ENCODE measurements around the gene PTX4.

Gene PTX4

DNA sequence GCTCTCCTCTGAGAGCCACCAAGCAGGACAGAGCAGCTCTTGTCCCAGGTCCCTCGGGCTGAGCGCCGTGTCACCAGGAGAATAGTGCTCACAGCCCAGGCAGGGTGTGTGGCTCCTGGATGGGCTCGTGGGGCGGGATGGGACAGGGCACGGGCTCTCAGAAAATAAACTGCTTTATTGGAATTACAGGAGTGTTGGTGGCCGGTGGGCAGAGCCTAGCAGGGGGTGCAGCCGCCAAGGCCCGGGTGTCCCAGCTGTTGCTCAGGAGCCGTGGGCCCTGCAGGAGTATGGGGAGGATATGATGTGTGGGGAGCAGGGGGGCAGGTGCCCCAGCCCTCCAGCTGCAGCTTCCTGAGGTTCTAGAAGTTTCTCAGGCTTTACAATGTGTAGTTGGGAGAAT is 21.5 kb upstream of the PTX4 start:
- no peak for DNase-seq (ENCODE audit: low read depth)
- TF ChIP-seq, protein P1, sequence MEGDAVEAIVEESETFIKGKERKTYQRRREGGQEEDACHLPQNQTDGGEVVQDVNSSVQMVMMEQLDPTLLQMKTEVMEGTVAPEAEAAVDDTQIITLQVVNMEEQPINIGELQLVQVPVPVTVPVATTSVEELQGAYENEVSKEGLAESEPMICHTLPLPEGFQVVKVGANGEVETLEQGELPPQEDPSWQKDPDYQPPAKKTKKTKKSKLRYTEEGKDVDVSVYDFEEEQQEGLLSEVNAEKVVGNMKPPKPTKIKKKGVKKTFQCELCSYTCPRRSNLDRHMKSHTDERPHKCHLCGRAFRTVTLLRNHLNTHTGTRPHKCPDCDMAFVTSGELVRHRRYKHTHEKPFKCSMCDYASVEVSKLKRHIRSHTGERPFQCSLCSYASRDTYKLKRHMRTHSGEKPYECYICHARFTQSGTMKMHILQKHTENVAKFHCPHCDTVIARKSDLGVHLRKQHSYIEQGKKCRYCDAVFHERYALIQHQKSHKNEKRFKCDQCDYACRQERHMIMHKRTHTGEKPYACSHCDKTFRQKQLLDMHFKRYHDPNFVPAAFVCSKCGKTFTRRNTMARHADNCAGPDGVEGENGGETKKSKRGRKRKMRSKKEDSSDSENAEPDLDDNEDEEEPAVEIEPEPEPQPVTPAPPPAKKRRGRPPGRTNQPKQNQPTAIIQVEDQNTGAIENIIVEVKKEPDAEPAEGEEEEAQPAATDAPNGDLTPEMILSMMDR (conservative IDR thresholded peaks at IDR 0.05; ENCODE audit: low read length): no peak
- H3K4me3 ChIP-seq (ENCODE audit: low read length): no peak overlapping the region

DNA sequence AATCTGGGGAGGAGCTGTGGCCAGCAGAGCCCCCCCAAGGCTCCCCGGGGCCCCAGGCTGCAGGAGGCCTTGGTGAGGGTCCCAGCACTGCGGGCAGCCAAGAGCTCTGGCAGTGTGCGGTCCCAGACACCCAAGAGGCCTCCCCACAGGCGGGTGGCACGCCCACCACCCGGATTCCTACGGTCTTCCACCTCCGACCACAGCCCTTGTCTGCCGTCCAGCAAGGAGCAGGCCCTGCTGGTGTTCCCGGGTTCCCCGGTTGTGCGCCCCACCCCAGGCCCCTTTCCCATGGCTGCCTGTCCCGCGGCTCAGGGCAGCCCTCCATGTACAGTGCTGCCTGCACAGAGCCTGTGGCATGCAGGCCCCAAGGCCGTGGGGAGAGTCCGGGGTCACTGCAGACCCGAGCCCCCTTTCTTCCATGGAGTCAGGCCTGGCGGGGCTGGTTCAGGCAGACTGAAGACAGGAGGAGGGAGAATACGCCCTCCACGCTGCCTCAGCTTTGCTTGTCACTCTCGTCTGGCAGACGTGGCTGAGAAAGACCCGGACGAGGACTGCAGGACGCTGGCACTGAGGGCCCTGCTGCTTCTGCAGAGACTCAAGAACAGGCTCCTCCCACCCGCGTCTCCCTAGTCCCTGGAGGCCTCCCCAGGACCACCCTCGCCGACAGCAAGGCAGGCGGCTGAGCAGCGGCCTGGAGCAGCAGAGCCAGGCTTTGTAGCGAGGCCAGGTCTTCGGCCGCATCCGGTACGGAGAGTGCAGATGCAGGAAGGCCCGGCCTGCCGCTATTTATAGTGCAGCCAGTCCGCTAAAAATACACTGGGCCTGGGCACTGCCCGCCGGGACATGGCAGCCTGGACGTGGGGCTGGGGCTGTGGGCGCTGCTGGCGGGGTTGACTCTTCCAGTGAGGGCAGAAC is 20.8 kb upstream of the PTX4 start:
- DNase-seq (ENCODE audit: low read depth): no peak
- no peak overlapping the region for H3K4me3 ChIP-seq (ENCODE audit: low read length)
- TF ChIP-seq, protein P1 (conservative IDR thresholded peaks at IDR 0.05; ENCODE audit: low read length): no peak

DNA sequence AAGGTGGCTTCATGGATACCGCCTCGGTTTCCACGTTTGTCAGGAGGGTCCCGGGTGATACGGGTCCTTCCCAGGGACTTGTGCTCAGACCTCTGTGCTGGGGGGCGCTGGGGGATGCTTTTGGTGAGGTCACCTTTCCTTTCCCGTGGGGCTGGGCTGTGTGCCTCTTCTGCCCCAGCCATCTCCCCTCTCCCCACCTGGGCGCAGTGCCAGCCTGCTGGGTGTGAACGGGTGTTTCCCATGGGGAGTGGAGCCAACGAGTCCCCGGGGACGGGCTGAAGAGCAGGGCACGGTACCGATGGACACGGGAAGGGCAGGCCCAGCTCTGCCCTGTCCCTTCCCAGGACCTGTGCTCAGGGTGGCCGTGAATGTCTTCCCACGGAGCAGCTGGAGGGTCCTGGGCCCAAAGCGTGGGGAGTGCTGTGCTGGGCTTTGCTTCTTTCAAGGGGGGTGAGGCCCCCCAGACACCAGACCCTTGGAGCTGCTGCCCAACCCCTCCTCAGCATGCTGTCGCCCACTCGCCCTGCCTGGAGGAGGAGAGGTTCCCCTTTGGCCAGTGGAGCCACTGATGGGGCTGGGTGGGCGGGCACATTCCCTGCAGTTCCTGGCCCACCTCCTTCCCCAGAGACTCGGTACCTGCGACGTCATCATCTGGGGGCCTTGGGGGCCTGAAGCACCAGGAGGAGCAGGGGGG is 19.9 kb upstream of the PTX4 start:
- no peak overlapping the region for H3K4me3 ChIP-seq (ENCODE audit: low read length)
- DNase-seq (ENCODE audit: low read depth): no peak
- TF ChIP-seq, protein P1 (conservative IDR thresholded peaks at IDR 0.05; ENCODE audit: low read length): no peak

DNA sequence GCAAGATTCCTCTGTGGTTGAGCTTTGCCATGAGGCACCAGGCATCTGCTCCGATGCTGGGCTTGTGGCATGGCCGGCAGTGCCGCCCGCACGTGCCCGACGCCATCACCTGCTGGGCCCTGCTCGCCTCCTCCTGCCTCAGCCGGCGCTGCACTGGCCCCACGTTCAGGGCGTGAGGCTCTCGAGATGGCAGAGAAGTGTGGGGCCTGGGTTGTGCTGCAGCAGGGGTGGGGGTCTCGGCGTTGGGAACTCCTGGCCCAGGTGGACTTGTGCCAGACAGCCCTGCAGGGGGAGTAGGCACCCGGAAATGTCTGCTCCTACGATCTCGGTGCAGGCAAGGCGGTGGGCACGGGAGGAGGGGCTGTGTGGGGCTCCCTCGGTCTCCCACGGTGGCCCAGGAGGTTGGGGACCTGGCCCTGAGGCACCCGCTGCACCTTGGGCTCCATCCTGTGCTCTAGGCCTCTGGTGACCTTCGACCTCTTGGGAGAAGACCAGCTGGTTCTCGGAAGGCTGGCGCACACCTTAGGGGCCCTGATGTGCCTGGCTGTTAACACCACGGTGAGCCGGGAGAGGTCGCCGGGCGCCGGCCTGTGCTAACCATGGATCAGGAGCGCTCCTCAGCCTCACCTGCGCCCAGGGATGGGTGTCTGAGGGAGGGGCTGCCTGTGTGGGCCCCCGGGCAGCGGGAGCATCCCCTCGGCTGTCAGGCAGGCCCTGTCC is 17.9 kb upstream of the PTX4 start:
- H3K4me3 ChIP-seq (ENCODE audit: low read length): no peak overlapping the region
- TF ChIP-seq, protein P1 (conservative IDR thresholded peaks at IDR 0.05; ENCODE audit: low read length): no peak
- no peak for DNase-seq (ENCODE audit: low read depth)

DNA sequence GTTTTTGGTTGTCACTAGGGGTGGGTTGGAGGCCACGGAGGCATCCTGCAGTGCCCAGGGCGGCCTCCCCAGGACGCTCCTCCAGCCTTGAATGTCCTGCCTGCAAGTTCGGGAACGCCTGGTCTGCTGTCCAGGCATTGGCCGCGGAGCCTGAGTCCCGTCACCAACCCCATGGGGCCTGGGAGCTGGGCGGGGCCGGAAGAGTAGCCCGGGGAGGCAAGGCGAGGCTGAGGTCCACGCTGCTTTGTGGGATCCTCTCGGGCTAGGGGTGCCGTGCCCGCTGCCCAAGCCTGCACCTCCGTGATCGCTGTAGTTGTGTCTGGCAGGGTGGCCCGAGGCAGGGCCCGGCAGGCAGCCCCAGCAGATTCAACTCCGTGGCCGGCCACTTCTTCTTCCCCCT is 17.2 kb upstream of the PTX4 start:
- no peak overlapping the region for H3K4me3 ChIP-seq (ENCODE audit: low read length)
- DNase-seq (ENCODE audit: low read depth): no peak
- TF ChIP-seq, protein P1 (conservative IDR thresholded peaks at IDR 0.05; ENCODE audit: low read length): no peak

DNA sequence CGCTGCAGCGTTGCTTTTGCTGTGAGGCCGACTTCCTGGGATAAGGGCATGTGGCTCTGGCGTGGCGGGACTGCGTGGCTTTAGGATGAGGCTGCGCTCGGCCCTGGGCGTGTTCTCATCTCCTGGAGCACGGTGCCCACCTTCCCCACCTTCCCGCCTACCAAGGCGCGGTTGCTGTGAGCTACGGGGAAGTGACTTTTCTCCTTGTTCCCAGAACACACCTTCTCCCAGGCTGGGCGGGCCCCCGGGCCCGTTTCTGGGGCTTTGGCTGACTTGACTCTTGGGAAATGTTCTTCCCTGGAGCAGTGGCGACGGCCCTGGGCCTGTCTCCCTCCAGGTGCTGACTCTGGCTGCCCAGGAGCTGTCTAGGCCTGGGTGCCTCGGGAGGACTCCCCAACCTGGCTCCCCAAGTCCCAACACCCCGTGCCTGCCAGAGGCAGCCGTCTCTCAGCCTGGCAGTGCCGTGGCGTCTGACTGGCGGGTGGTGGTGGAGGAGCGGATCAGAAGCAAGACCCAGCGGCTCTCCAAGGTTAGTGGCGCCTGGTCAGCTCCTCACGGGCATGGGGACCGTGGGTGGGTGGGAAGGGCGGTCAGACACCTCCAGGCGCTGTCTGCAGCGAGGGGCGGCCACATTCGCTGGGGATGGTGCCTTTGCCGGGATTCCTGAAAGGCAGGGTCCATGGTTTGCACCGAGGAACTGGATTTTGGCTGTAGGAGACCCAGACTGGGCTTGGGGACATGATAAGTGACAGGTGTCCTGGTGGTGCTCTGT is 16.5 kb upstream of the PTX4 start:
- DNase-seq (ENCODE audit: low read depth): no peak
- TF ChIP-seq, protein P1 (conservative IDR thresholded peaks at IDR 0.05; ENCODE audit: low read length): no peak
- no peak overlapping the region for H3K4me3 ChIP-seq (ENCODE audit: low read length)
